GM19397 (cell line): Measurements from ENCODE around the gene TRABD2B.

Source experiments
- ATAC-seq: cut with Tn5 transposase; IDR thresholded peaks from one replicate; pipeline ENCODE4 v1.9.1; 2021; ENCODE audit warnings: mild to moderate bottlenecking, moderate library complexity; ENCODE audit not compliant: unreplicated experiment

Gene TRABD2B

GRCh38 chr1:47810964-47811682 lies 186.1 kb downstream of the TRABD2B start:
- ATAC-seq, result no peak

GRCh38 chr1:47809301-47810084 lies 187.7 kb downstream of the TRABD2B start:
- no peak for ATAC-seq

- no peak for ATAC-seq
These were observed 188.6 kb downstream of the TRABD2B start for GRCh38 chr1:47808612-47809011.

GRCh38 chr1:47805921-47806361 lies 191.2 kb downstream of the TRABD2B start:
- no peak for ATAC-seq

- ATAC-seq, result no peak
These were observed 192.2 kb downstream of the TRABD2B start for GRCh38 chr1:47805018-47805417.

GRCh38 chr1:47803815-47804501 lies 193.2 kb downstream of the TRABD2B start:
- ATAC-seq, result no peak

- no peak for ATAC-seq
These were observed 199.6 kb downstream of the TRABD2B start for GRCh38 chr1:47797575-47797974.

GRCh38 chr1:47796626-47797025 lies 200.6 kb downstream of the TRABD2B start:
- no peak for ATAC-seq

GRCh38 chr1:47795102-47795501 lies 202.1 kb downstream of the TRABD2B start:
- ATAC-seq, result no peak

- no peak for ATAC-seq
These were observed 202.7 kb downstream of the TRABD2B start for GRCh38 chr1:47794530-47794929.

GRCh38 chr1:47794081-47794480 lies 203.1 kb downstream of the TRABD2B start:
- ATAC-seq, result no peak

- ATAC-seq, result no peak
These were observed 203.6 kb downstream of the TRABD2B start for GRCh38 chr1:47793563-47793962.

GRCh38 chr1:47792779-47793178 lies 204.4 kb downstream of the TRABD2B start:
- no peak for ATAC-seq

- no peak for ATAC-seq
These were observed 205.1 kb downstream of the TRABD2B start for GRCh38 chr1:47791879-47792608.

GRCh38 chr1:47788761-47789160 lies 208.4 kb downstream of the TRABD2B start:
- no peak for ATAC-seq

- ATAC-seq, result no peak
These were observed 209.6 kb downstream of the TRABD2B start for GRCh38 chr1:47787560-47787959.

- no peak for ATAC-seq
These were observed 210.9 kb downstream of the TRABD2B start for GRCh38 chr1:47786316-47786715.

GRCh38 chr1:47785561-47786271 lies 211.5 kb downstream of the TRABD2B start:
- ATAC-seq, result no peak

GRCh38 chr1:47785118-47785517 lies 212.1 kb downstream of the TRABD2B start:
- ATAC-seq, result no peak

- ATAC-seq, result no peak
These were observed 212.7 kb downstream of the TRABD2B start for GRCh38 chr1:47784497-47784822.
